ENCODE measurements around the gene ITFG1.
"Not testable (repeated sequence)": the region's sequence is repeated elsewhere in the genome, so short reads cannot be mapped to it uniquely, and the experiment has no call there.

The ITFG1 gene

DNA sequence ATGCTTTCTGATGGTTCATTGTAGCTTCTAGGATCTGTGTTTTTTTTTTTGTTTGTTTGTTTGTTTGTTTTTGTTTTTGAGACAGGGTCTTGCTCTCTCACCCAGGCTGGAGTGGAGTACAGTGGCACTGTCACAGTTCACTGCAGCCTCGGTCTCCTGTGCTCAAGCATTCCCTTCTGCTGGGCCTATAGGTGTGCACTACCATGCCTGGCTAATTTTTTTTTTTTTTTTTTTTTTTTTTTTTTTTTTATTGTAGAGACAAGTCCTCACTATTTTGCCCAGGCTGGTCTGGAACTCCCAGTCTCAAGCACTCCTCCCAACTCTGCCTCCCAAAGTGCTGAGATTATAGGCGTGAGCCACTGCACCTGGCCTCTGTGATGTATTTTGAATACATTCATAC, 12.1 kb upstream of the ITFG1 start:
- DNase-seq: not testable (repeated sequence)

DNA sequence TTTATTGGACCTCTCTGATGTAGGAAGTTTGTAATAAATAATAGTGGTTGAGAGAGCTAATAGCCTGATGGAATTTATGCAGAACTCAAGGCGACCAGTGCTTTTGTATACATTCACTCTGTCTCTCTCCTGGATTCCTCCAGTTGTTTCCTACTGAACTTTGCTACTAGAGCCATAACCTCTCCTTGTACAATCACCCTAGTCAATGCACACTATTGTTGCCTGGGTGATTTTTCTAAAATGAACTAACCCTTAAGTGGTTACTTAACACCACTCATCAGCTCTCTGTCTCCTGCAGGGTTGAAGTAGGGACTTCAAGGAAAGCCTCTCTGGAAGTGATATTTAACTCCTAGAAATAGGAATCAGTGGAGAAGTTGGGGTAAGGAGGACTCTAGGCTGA, 9.9 kb upstream of the ITFG1 start:
- no peak for DNase-seq

DNA sequence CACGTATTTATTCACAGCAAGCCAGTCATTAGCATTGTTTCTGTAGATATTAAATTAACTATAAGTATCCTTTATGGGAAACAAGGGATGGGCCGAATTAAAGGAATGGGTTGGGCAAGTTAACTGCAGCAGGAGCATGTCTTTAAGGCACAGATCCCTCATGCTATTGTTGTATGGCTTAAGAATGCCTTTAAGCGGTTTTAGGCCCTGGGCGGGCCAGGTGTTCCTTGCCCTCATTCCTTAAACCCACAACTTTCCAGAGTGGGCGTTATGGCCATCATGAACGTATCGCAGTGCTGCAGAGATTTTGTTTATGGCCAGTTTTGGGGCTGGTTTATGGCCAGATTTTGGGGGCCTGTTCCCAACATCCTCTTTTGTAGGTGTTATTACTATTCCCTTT, 9.3 kb upstream of the ITFG1 start:
- DNase-seq: no peak

DNA sequence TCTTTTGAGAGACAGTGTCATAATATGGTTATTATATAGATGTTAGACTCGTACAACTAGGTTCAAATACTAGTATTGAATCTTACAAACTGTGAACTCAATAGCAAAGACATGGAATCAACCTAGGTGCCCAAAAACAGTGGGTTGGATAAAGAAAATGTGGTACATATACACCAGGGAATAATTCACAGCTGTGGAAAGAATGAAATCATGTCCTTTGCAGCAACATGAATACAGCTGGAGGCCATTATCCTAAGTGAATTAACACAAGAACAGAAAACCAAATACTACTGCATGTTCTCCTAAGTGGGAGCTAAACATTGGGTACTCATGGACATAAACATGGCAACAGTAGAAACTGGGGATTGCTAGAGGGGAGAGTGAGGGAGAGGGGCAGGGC, 8.4 kb upstream of the ITFG1 start:
- DNase-seq: no peak

DNA sequence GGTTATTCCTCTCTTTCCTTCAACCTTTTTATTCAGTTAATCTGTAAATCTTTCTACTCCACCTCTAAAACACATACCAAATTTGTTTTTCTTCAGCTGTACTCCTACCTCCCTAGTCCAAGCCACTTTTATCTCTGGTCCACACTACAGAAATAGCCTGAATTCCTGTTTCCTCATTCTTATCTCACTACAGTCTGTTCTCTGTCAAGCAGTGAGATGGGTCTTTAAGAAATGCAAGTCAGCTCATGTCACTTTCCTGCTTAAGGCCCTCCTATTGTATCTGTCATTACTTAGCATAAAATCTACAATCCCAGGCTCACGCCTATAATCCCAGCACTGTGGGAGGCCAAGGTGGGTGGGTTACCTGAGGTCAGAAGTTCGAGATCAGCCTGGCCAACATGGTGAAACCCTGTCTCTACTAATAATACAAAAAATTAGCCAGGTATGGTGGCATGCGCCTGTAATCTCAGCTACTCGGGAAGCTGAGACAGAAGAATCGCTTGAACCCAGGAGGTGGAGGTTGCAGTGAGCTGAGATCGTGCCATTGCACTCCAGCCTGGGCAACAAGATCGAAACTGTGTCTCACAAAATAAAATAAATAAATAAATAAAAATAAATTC, 7.3 kb upstream of the ITFG1 start:
- DNase-seq: not testable (repeated sequence)

DNA sequence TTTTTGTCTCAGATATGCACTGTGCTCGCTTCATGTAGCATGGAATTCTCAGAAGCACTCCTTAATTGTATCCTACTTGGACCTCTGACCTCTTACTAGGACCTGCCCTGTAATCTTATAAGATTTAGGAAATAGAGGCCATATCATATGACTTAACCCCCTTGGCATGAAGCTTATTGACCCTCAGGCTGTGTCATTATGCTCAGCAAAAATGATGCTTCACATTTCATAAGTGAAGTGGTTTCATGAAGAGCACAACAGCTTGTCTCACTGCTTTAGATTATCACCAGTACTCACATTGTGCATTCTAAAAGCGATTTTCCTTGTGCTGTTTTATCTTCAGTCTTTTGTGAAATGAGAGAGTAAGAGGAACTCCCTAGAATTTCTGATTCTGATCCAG, 6.6 kb upstream of the ITFG1 start:
- DNase-seq: no peak

DNA sequence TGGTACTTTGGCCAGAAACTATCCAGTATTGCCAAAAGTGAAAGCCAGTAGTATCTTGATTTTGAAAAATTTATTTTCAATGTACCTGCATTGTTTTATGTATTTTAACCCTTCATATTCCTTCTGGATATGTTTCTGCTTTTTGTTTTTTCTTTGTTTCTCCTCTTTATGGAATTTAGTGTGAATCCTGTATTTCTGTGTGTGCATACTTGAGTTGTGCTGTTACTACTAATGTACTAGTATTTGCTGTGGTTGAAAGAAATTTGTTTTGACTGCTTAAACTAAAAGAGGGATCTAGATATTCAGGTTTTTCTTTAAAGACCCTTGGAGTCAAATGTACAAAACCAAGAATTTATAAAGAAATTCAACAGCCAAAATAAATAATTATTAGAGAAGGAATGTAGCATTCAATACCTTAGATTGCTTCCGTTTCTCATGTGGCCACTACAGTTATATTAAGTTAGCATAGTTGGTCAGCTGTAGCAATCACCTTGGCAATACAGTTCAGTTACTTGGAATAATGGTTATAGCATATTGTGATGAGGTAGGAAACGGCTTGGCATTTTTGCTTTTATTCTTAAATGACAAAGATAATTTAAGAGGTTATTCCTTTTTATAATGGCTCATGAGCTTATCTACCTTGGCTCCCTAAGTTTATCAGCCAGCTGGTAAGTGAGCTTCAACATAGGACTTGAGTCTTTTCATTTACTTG, 5.2 kb upstream of the ITFG1 start:
- no peak for DNase-seq

DNA sequence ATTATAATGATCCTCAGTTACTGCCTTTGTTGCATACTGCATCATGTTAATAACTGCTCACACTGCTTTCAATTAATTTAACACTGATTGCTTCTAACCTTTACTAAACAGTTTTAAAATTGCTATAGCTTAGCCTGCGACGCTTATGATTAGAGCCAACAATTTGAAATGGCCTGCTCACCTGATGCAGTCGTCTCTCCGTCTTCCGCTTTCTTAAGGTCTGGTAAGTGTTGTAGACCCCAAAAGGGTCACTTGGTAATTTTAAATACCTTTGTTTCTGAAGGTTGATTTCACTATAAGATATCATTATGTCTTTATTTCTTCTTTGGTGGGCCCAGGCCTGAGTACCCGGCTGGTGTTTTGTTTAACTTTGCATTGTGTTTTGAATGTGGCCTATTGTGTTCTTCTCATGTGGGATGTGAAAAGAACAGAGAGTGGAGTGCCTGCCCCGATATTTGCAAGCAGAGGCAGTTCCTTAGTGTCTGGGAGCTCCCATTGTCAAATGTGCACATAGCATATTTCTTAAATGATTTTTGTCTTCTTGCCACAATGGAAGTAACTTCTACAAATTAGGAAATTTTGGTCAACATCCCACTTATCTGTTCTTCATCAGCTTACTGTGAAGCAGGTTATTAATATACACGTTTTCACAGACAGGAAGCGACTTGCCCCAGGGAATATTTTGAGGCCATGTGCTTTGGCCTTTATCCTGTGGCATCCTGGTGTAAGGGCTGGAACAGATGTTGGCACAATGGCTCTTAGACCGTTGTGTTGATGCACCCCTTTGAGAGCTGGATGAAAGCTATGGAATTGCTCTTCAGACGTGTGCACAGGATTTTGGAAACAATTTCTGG, 3.1 kb upstream of the ITFG1 start:
- no peak for DNase-seq

DNA sequence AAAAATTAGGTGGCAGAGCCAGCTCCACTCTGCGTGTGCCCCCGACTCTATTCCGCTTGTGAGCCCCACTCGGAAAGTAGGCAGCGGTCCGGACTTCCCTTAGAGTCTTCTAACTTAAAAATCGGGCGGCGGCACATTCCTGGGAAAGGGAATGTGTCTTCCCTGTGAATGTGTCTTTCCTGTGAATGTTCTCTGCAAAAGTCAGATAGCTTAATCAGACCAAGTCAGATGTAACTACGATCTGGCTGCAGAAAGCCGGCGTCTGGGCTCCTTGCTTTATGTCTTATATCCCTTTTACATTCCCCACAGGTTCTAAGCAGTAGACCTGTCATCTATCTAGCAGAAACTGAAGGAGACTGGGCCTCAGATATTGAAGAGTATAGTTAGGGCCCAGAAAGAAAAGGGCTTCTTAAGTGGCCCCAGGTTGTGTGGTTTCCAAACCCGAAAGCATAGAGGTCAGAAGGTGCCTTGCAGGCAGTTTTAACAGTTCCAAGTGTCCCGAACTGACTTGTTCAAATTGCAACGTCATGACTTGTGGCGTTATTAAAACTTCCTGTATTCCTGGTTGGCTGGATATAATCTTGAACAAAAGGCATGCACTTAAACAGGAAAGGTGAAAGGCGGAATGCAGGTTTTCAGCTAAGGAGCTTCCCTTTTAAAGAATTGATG, 869 bp upstream of the ITFG1 start:
- DNase-seq: peak; percentile 50

DNA sequence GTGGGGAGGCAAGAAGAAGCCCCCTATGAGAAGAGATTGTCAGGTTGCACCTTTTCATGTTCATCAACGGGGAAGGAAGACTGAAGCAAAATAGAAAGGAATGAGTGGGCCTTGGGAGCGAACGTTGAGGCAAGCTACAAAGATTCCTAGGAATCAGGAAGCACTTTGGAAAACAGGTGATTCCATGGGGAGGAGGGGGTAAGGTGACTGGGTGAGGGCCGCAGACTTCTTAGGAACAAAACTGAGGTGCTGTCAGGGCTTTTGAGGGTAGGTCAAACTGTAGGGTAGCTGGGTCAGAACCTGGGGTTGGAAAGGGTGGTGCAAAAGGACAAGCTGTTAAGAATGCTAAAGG, 528 bp downstream of the ITFG1 start:
- no peak for DNase-seq

DNA sequence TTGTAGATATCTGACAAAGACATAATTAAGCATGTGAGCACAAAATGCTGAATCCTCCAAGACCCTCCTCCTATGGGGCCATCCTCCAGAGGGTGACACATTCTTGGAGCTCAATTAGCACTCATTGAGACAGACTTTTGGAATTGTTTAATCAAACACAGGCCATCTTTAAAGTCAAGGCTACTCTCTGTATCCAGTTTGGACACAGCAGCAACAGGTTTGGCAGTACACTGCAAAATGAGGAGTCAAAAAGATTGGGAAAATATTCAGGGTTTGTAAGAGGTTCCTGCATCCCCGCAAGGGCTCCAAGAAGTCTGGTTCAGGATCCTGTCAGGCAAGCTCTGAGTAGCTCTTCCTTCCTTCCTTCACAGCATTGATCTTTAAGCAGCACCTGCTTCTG, 1.3 kb downstream of the ITFG1 start:
- no peak for DNase-seq

DNA sequence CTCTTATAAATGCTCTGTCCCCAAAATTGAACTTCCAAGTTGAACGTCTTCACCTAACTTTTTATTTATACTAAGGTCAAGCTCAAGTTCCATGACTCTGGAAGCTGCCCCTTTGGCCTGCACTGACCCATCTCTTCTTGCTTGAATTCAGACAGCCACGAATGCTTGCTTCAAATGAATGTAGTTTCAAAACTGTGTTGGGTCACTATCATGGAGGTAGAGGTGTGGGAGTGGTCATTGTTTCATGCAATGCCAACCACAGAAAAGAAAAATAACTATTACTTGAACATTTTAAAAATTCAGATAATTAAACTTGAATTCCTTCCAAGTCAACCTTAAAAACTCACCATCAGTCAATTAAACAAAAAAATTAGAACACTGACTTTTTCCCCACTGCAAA, 2.5 kb downstream of the ITFG1 start:
- no peak for DNase-seq

DNA sequence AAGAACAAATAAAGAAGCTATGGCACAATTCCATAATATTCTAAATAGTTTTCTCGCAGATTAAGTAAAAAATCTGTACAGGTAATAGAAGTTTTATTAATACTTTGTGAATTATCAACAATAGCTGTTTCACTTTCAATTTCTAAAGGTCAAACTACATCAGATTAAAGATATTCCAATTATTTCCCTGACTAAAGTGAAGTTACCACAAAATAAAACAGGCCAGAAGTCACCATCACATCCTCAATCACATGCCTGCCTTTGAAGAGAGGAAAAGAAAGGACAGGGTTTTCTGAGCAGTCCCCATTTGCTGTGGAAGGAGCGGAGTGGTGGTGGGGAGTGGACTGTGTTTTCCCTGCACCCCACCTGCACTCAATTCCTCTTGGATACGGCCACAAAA, 11.1 kb downstream of the ITFG1 start:
- DNase-seq: no peak

DNA sequence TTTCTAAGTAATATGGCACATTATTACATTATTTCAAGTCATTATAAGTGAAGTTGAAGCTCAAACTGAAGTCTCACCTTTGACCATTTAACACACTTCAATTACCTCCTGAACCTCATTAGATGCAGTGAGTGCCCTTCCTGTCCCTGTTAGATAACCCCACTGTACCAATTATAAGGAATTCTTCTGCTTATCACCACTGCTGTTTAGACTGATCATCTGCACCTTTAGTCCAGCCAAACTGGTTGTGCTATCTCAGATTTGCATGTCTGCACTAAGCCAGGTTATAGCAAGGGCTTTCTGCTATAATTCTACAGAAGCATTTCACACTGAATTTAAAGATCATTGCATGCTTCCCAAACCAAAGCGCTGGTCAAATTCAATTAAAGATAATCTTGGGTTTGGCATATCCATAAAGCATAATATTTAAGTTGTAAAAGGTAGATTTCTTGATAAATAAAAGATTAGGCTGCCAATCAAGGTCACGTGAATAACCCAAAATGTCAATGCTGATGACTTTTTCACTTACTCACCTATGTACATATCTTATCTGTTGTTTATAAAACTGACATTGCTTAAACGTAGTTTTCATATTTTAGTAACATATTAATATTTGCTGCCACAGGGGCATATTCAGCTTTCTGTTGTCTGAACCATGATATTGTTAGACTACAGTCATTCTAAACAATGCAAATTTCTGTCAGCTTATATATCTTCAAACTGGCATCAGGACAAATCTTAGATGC, 11.9 kb downstream of the ITFG1 start:
- DNase-seq: no peak

DNA sequence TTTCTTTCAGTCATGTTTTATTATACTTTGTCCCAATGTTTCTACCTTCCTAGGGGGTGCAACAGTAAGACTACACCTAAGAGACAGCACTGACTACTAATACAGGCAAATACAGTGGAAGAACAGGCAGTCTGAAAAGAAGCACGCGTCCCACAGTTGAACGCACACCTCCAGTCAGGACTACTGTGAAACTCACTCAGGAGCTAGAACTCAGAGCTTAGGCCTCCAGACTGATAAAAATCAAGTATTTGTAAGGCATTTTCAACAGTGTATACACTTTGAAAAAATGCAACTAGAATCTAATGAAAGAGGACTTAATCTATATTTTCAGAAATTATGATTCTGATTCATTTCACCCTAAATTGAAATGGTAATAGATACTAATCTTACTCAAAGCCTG, 14.4 kb downstream of the ITFG1 start:
- DNase-seq: no peak

DNA sequence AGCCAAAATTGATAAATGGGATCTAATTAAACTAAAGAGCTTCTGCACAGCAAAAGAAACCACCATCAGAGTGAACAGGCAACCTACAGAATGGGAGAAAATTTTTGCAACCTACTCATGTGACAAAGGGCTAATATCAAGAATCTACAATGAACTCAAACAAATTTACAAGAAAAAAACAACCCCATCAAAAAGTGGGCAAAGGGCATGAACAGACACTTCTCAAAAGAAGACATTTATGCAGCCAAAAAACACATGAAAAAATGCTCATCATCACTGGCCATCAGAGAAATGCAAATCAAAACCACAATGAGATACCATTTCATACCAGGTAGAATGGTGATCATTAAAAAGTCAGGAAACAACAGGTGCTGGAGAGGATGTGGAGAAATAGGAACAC, 18.0 kb downstream of the ITFG1 start:
- not testable (repeated sequence) for DNase-seq

DNA sequence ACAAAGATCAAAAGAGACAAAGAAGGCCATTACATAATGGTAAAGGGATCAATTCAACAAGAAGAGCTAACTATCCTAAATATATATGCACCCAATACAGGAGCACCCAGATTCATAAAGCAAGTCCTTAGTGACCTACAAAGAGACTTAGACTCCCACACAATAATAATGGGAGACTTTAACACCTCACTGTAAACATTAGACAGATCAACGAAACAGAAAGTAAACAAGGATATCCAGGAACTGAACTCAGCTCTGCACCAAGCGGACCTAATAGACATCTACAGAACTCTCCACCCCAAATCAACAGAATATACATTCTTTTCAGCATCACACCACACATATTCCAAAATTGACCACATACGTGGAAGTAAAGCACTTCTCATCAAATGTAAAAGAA, 20.8 kb downstream of the ITFG1 start:
- not testable (repeated sequence) for DNase-seq

DNA sequence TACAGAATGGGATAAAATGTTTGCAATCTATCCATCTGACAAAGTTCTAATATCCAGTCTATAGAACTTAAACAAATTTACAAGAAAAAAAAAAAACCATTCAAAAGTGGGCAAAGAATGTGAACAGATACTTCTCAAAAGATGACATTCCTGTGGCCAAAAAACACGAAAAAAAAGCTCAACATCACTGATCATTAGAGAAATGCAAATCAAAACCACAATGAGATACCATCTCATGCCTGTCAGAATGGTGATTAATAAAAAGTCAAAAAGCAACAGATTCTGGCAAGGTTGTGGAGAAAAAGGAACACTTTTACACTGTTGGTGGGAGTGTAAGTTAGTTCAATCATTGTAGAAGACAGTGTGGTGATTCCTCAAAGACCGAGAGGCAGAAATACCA, 26.6 kb downstream of the ITFG1 start:
- not testable (repeated sequence) for DNase-seq

DNA sequence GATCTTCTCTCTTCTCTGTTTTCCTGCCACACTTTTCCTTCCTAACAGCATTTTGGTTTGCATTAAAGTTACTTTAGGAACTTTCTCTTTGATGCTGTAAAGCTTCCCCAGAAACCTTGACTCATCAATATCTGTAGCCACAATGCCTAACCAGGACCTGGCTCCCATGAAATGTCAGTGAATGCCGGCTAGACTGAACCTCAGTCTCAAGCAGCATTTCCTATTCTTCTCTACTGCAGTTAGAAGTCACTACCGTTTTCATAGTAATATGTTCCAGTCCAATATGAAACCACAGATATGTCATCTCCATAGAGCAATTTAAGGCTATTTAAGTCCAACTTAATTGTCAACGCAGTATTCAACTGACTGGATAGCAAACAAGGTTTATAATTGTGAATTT, 28.9 kb downstream of the ITFG1 start:
- no peak for DNase-seq

DNA sequence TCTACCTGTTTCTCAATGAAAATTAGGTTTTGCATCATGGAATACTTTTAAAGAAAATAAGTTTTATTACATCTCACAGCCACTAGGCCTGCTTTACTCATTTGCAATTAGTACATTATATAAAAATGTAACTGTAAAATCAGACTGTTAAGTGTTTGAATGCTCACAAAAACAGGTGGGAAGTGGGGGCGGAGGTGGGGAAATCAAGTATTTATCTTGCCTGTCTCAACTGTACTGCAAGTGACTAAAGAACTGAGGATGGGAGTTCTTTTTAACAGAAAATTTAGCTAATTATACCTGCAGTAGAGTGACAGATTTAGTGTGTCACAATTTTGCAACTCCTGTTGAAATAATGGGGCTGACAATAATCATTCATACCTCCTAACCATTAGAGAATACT, 34.1 kb downstream of the ITFG1 start:
- DNase-seq: no peak

DNA sequence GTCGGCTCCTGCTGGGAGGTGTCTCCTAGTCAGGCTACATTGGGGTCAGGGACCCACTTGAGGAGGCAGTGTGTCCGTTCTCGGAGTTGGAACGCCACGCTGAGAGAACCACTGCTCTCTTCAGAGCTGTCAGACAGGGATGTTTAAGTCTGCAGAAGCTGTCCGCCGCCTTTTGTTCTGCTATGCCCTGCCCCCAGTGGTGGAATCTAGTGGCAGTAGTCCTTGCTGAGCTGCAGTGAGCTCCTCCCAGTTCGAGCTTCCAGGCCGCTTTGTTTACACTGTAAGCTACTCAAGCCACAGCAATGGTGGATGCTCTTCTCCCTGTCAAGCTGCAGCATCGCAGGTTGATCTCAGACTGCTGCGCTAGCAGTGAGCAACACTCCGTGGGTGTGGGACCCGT, 36.0 kb downstream of the ITFG1 start:
- DNase-seq: no peak

DNA sequence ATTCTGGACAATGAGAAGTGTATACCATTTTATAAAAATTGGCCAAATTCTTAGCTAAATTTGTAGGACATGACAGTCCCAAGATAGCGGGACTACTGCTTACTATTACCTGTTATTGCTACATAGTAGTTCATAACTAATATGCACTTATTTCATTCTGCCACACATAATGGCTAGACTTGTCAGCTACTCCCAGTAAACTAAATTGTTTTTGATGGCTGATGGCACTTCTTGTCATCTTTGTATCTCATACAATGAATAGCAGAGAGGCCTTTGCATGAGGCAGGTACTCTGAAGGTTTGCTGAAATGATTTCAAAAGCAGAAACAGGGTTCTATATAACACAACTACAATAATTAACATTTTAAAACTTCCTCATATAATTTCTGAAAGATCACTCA, 44.0 kb downstream of the ITFG1 start:
- DNase-seq: no peak

DNA sequence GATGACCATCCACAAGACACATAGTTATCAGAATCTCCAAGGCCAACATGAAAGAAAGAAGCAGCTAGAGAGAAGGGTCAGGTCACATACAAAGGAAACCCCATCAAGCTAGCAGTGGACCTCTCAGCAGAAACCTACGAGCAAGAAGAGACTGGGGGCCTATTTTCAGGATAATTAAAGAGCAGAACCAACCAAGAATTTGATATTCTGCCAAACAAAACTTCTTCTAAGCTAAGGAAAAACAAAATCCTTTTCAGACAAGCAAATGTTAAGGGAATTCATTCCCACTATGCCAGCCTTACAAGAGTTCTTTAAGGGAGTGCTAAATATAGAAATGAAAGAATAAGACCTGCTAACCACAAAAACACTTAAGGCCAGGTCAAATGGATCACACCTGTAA, 47.8 kb downstream of the ITFG1 start:
- no peak for DNase-seq

Measured in kidney glomerular epithelial cell (primary cell).